IMR-90 (cell line): ENCODE data around the gene RPS25. TPM values are rescaled to one million over a fixed set of nuclear protein-coding genes. Genes with fewer than 3 reads are reported as not detected.

Experiments used
- ATAC-seq: fragments of 200-7000 bp; cut with Tn5 transposase; 2 replicates; pipeline ENCODE4 v1.9.1; 2020; ENCODE audit warnings: low read depth, mild to moderate bottlenecking, moderate library complexity
- BruUV-seq: library from RNA; stranded (reverse); fragments of 400-500 nt; replicated peaks from 2 replicates; lab custom pipeline; 2021; lab: Mats Ljungman, UMichigan
- CTCF ChIA-PET: fragments of 300-600 bp; formaldehyde crosslinking; extraction: SDS; loops from one replicate; lab custom pipeline; 2021; ENCODE audit warnings: antibody characterized with exemption; lab: Yijun Ruan, JAX
- POLR2A ChIA-PET: fragments of 300-600 bp; sonication (Branson Sonifier 250); formaldehyde crosslinking; loops from one replicate; lab custom pipeline; 2022; ENCODE audit warnings: antibody characterized with exemption; ENCODE audit not compliant: unreplicated experiment; lab: Charles Lee
- DNase-seq: peaks from one replicate; pipeline ENCODE4 v3.0.0; 2013
- H2AFZ ChIP-seq: replicated peaks from 2 replicates; pipeline ENCODE3; 2013; ENCODE audit warnings: low read length, mild to moderate bottlenecking; ENCODE audit not compliant: poor library complexity
- H2AK5ac ChIP-seq: 2 replicates; pipeline ENCODE4 v1.6.1; 2013; ENCODE audit warnings: low read depth, low read length, inconsistent platforms
- H2AK9ac ChIP-seq: replicated peaks from 2 replicates; pipeline ENCODE3; 2013; ENCODE audit warnings: mild to moderate bottlenecking, low read depth, low read length, moderate library complexity; ENCODE audit not compliant: poor library complexity
- H2BK120ac ChIP-seq: 2 replicates; pipeline ENCODE4 v1.6.1; 2013; ENCODE audit warnings: low read depth, low read length, inconsistent platforms
- H2BK15ac ChIP-seq: 3 replicates; pipeline ENCODE4 v1.6.1; 2013; ENCODE audit warnings: low read depth, low read length, inconsistent platforms
- H2BK20ac ChIP-seq: 2 replicates; pipeline ENCODE4 v1.6.1; 2013; ENCODE audit warnings: low read depth, mild to moderate bottlenecking, inconsistent platforms, low read length, moderate library complexity
- H2BK5ac ChIP-seq: 2 replicates; pipeline ENCODE4 v1.6.1; 2013; ENCODE audit warnings: mild to moderate bottlenecking, low read depth, low read length, inconsistent platforms; ENCODE audit not compliant: poor library complexity, severe bottlenecking
- H3K14ac ChIP-seq: replicated peaks from 2 replicates; pipeline ENCODE4 v1.6.1; 2013; ENCODE audit warnings: low read depth, low read length, inconsistent platforms
- H3K18ac ChIP-seq: 2 replicates; pipeline ENCODE4 v1.6.1; 2013; ENCODE audit warnings: low read depth, low read length, control low read depth
- H3K23ac ChIP-seq: 2 replicates; pipeline ENCODE4 v1.6.1; 2013; ENCODE audit warnings: low read depth, low read length, inconsistent platforms
- H3K27ac ChIP-seq: 2 replicates; pipeline ENCODE4 v1.5.1; 2013; ENCODE audit warnings: mild to moderate bottlenecking, control low read depth, low read length; ENCODE audit not compliant: insufficient read depth
- H3K27me3 ChIP-seq: 2 replicates; pipeline ENCODE4 v1.6.1; 2013; ENCODE audit warnings: low read length; ENCODE audit not compliant: control insufficient read depth, insufficient read depth
- H3K36me3 ChIP-seq: 2 replicates; pipeline ENCODE4 v1.6.1; 2013; ENCODE audit warnings: low read length, mixed read lengths; ENCODE audit not compliant: control insufficient read depth, insufficient read depth
- H3K4ac ChIP-seq: 2 replicates; pipeline ENCODE4 v1.6.1; 2013; ENCODE audit warnings: low read depth, low read length, inconsistent platforms
- H3K4me1 ChIP-seq: 2 replicates; pipeline ENCODE4 v1.6.1; 2013; ENCODE audit warnings: low read length, mixed read lengths; ENCODE audit not compliant: control insufficient read depth, insufficient read depth
- H3K4me2 ChIP-seq: 2 replicates; pipeline ENCODE4 v1.6.1; 2013; ENCODE audit warnings: low read depth, mild to moderate bottlenecking, control low read depth, low read length, moderate library complexity
- H3K4me3 ChIP-seq: 2 replicates; pipeline ENCODE4 v1.5.1; 2013; ENCODE audit warnings: low read depth, mild to moderate bottlenecking, control low read depth, low read length, moderate library complexity; ENCODE audit not compliant: insufficient read depth
- H3K56ac ChIP-seq: 2 replicates; pipeline ENCODE4 v1.6.1; 2013; ENCODE audit warnings: low read length, inconsistent platforms; ENCODE audit not compliant: insufficient read depth; ENCODE audit errors: extremely low read depth
- H3K79me1 ChIP-seq, 2 experiments: 2 replicates each; pipeline ENCODE4 v1.6.1; 2013; ENCODE audit warnings: low read length in 2 of 2, inconsistent platforms in 1 of 2, low read depth in 1 of 2
- H3K9ac ChIP-seq: 2 replicates; pipeline ENCODE4 v1.6.1; 2013; ENCODE audit warnings: low read depth, low read length, control low read depth
- H3K9me1 ChIP-seq: 2 replicates; pipeline ENCODE4 v1.6.1; 2013; ENCODE audit warnings: low read length, inconsistent platforms; ENCODE audit not compliant: insufficient read depth
- H3K9me3 ChIP-seq: 2 replicates; pipeline ENCODE4 v1.6.1; 2013; ENCODE audit warnings: low read length; ENCODE audit not compliant: control insufficient read depth, insufficient read depth
- H4K20me1 ChIP-seq: 2 replicates; pipeline ENCODE4 v1.6.1; 2013; ENCODE audit warnings: low read length, inconsistent platforms; ENCODE audit not compliant: insufficient read depth
- H4K5ac ChIP-seq: 2 replicates; pipeline ENCODE4 v1.6.1; 2013; ENCODE audit warnings: mild to moderate bottlenecking, low read depth, low read length, control low read depth
- H4K8ac ChIP-seq, 2 experiments: 2 replicates each; pipeline ENCODE4 v1.6.1; 2013; ENCODE audit warnings: low read depth in 2 of 2, low read length in 2 of 2, control low read depth in 1 of 2, inconsistent platforms in 1 of 2
- H4K91ac ChIP-seq: 2 replicates; pipeline ENCODE4 v1.6.1; 2013; ENCODE audit warnings: low read depth, low read length, inconsistent platforms; ENCODE audit not compliant: insufficient read depth
- CEBPB ChIP-seq: IDR thresholded peaks from 2 replicates; pipeline ENCODE4 v1.6.1; 2012; ENCODE audit warnings: low read depth, low read length, improper control_type of control experiment
- CTCF ChIP-seq: conservative IDR thresholded peaks from 2 replicates; pipeline ENCODE4 v1.5.1; 2012; ENCODE audit warnings: mild to moderate bottlenecking, low read depth, low read length, improper control_type of control experiment
- FOS ChIP-seq: fragments of 150-350 bp; IDR thresholded peaks from 2 replicates; pipeline ENCODE4 v1.6.1; 2016; ENCODE audit warnings: low read depth, low read length
- MAFK ChIP-seq: IDR thresholded peaks from 2 replicates; pipeline ENCODE4 v1.6.1; 2012; ENCODE audit warnings: low read depth, low read length, improper control_type of control experiment
- MAZ ChIP-seq: IDR thresholded peaks from 2 replicates; pipeline ENCODE4 v1.6.1; 2012; ENCODE audit warnings: low read depth, mild to moderate bottlenecking, low read length, improper control_type of control experiment, moderate library complexity, borderline replicate concordance
- MXI1 ChIP-seq: IDR thresholded peaks from 2 replicates; pipeline ENCODE4 v1.6.1; 2012; ENCODE audit warnings: low read depth, mild to moderate bottlenecking, low read length, moderate library complexity, borderline replicate concordance
- NFE2L2 ChIP-seq: fragments of 150-350 bp; IDR thresholded peaks from 2 replicates; pipeline ENCODE4 v1.6.1; 2016; ENCODE audit warnings: low read depth, mild to moderate bottlenecking, low read length
- RAD21 ChIP-seq: IDR thresholded peaks from 2 replicates; pipeline ENCODE4 v1.6.1; 2012; ENCODE audit warnings: low read length, improper control_type of control experiment
- RCOR1 ChIP-seq: IDR thresholded peaks from 2 replicates; pipeline ENCODE4 v1.6.1; 2012; ENCODE audit warnings: mild to moderate bottlenecking, low read length, improper control_type of control experiment; ENCODE audit not compliant: insufficient replicate concordance
- RFX5 ChIP-seq: IDR thresholded peaks from 2 replicates; pipeline ENCODE4 v1.8.0; 2012; ENCODE audit warnings: low read depth, mild to moderate bottlenecking, low read length, moderate library complexity
- USF2 ChIP-seq: fragments of 150-350 bp; IDR thresholded peaks from 2 replicates; pipeline ENCODE4 v1.6.1; 2017; ENCODE audit warnings: mild to moderate bottlenecking, antibody characterized with exemption, low read length, low read depth
- WGBS, 2 experiments: methylation state at CpG; one replicate each; pipeline versions ENCODE4 v1.1.5 to v1.1.7; 2013; ENCODE audit warnings: missing lambda C conversion rate in 2 of 2; ENCODE audit not compliant: insufficient read length in 1 of 2; ENCODE audit errors: extremely low coverage in 2 of 2; 5-methylcytosine and 5-hydroxymethylcytosine counted together
- dilution Hi-C: fragments of 300-500 bp; cut with HindIII; formaldehyde crosslinking; loops from one replicate; pipeline ENCODE4 v1.14.3; 2018; ENCODE audit warnings: low sequenced_read_pairs; ENCODE audit not compliant: unreplicated experiment
- in situ Hi-C: fragments of 300-500 bp; cut with MboI; formaldehyde crosslinking; loops from 3 replicates; pipeline ENCODE4 v1.14.3; 2019; ENCODE audit warnings: low sequenced_read_pairs, inconsistent platforms, mixed read lengths
- intact Hi-C: fragments of 100-400 bp; cut with micrococcal nuclease; formaldehyde crosslinking; loops from 2 replicates; pipeline ENCODE4 v1.10.0; 2022
- polyA plus RNA-seq, 3 experiments: library from polyadenylated mRNA; depleted of rRNA; stranded (reverse); fragments of >200 nt; gene quantifications; 2 replicates each; pipeline ENCODE4 v1.2.3, GENCODE V29; 2012; ENCODE audit warnings: low replicate concordance in 1 of 3
- total RNA-seq: library from RNA; depleted of rRNA; stranded (reverse); fragments of >200 nt; gene quantifications from 2 replicates; pipeline ENCODE4 v1.2.3, GENCODE V29; 2012

Gene RPS25
- total and polyA plus RNA-seq, 2 of the 4 experiments (the other 2 are of a cell fraction) = 727 to 905 TPM

- Histone ChIP-seq H2BK20ac (no peak overlapping the region), H3K4ac (no peak overlapping the region), H3K14ac (no peak overlapping the region), H2AFZ (no peak overlapping the region), H4K20me1 (no peaks in the 10 kb centered on the region; the same call in 1 of the 2 replicates), H3K9ac (no peak overlapping the region), H3K23ac (no peak overlapping the region), H3K4me1 (no peaks in the 10 kb centered on the region), H2BK5ac (no peak overlapping the region), H3K4me2 (no peak overlapping the region), H3K9me3 (no peaks in the 10 kb centered on the region), H3K27me3 (no peaks in the 10 kb centered on the region), H2AK5ac (no peak overlapping the region), H4K8ac (no peak overlapping the region), H4K91ac (no peak overlapping the region), H3K27ac (no peak overlapping the region), H3K9me1 (no peaks in the 10 kb centered on the region; the same call in 1 of the 2 replicates), H3K4me3 (no peak overlapping the region), H2BK120ac (no peak overlapping the region), H3K36me3 (peaks cover 21% of the 10 kb centered on the region), H3K79me1 (peaks cover 13 to 34% of the 10 kb centered on the region in 2 experiments; a peak in 3 of 4 replicates), H2BK15ac (no peak overlapping the region), H2AK9ac (no peak overlapping the region), H3K18ac (no peak overlapping the region), H4K5ac (no peak overlapping the region), H3K56ac (no peak overlapping the region)
- POLR2A ChIA-PET = no interaction called here
- intact Hi-C loops = no loop called here
- CTCF ChIA-PET = no interaction called here
- no peak for TF ChIP-seq MXI1
- no peak for TF ChIP-seq MAFK
- no peak for TF ChIP-seq USF2
- no peak for TF ChIP-seq CEBPB
- TF ChIP-seq RAD21 = no peak
- no peak for TF ChIP-seq CTCF
- TF ChIP-seq MAZ = no peak
- no peak for TF ChIP-seq FOS
- TF ChIP-seq RCOR1 = no peak
- no peak for TF ChIP-seq RFX5
- no peak for TF ChIP-seq NFE2L2
- dilution Hi-C loops = no loop called here
- ATAC-seq (no peak), DNase-seq (no peak)
- no CpG with 5 or more reads among the region's 9 CpGs for WGBS, 2 experiments
- no TSS peak for BruUV-seq
- in situ Hi-C loops = no loop called here
Observed at GRCh38 chr11:119027561-119028345, 9.6 kb upstream of the RPS25 start.
